ENCODE results near the gene CD44. TPM values are rescaled to one million over a fixed set of nuclear protein-coding genes. Genes with fewer than 3 reads are reported as not detected.

CD44 gene
- polyA plus RNA-seq, 1 donor from 2014 or later, result 0.77 TPM

DNA sequence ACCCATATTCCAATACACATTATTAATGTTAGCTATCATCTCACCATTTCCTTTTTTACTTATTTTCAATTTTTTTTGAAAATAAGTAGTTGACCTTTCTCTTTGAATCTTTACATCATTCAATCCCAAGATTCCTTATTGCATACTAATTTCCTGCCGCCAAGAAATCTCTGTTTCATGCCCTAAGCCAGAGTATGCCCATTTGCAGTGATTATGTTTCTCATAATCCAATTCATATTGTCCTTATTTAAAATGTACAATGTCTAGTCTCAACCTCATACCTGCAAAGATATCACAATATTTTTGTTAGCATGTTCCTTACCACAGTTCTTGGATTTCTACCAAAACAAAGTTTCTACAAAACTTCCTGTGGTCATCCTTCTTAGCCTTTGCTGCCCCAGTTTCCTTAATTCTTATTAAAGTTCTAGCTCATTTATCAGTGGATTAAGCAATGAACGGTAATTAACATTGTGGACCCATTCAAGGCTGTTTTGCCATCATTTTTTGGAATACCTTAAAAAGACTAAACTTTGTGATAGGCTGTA, 75.3 kb downstream of the CD44 start:
- TF ChIP-seq RAD21 (conservative IDR thresholded peaks at IDR 0.05) (no peak), EZH2 (IDR thresholded peaks at IDR 0.05; ENCODE audit: borderline replicate concordance, insufficient read depth, low read length, poor library complexity, severe bottlenecking) (no peak), EP300 (conservative IDR thresholded peaks at IDR 0.05; ENCODE audit: poor library complexity, severe bottlenecking) (no peak)
- TF ChIP-seq, protein P1, sequence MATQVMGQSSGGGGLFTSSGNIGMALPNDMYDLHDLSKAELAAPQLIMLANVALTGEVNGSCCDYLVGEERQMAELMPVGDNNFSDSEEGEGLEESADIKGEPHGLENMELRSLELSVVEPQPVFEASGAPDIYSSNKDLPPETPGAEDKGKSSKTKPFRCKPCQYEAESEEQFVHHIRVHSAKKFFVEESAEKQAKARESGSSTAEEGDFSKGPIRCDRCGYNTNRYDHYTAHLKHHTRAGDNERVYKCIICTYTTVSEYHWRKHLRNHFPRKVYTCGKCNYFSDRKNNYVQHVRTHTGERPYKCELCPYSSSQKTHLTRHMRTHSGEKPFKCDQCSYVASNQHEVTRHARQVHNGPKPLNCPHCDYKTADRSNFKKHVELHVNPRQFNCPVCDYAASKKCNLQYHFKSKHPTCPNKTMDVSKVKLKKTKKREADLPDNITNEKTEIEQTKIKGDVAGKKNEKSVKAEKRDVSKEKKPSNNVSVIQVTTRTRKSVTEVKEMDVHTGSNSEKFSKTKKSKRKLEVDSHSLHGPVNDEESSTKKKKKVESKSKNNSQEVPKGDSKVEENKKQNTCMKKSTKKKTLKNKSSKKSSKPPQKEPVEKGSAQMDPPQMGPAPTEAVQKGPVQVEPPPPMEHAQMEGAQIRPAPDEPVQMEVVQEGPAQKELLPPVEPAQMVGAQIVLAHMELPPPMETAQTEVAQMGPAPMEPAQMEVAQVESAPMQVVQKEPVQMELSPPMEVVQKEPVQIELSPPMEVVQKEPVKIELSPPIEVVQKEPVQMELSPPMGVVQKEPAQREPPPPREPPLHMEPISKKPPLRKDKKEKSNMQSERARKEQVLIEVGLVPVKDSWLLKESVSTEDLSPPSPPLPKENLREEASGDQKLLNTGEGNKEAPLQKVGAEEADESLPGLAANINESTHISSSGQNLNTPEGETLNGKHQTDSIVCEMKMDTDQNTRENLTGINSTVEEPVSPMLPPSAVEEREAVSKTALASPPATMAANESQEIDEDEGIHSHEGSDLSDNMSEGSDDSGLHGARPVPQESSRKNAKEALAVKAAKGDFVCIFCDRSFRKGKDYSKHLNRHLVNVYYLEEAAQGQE (IDR thresholded peaks at IDR 0.05; ENCODE audit: borderline replicate concordance), result no peak
- TF ChIP-seq, protein P2, sequence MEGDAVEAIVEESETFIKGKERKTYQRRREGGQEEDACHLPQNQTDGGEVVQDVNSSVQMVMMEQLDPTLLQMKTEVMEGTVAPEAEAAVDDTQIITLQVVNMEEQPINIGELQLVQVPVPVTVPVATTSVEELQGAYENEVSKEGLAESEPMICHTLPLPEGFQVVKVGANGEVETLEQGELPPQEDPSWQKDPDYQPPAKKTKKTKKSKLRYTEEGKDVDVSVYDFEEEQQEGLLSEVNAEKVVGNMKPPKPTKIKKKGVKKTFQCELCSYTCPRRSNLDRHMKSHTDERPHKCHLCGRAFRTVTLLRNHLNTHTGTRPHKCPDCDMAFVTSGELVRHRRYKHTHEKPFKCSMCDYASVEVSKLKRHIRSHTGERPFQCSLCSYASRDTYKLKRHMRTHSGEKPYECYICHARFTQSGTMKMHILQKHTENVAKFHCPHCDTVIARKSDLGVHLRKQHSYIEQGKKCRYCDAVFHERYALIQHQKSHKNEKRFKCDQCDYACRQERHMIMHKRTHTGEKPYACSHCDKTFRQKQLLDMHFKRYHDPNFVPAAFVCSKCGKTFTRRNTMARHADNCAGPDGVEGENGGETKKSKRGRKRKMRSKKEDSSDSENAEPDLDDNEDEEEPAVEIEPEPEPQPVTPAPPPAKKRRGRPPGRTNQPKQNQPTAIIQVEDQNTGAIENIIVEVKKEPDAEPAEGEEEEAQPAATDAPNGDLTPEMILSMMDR (IDR thresholded peaks at IDR 0.05; ENCODE audit: poor library complexity, severe bottlenecking), result no peak
- H3K4me2 ChIP-seq (ENCODE audit: low read length), result no peak overlapping the region
- H3K9me2 ChIP-seq (ENCODE audit: insufficient read depth, low read length), result no peaks in the 10 kb centered on the region
- no peak overlapping the region for H3K27ac ChIP-seq (ENCODE audit: low read length)
- H4K20me1 ChIP-seq (ENCODE audit: insufficient read depth), result no peaks in the 10 kb centered on the region
- H3F3A ChIP-seq (ENCODE audit: insufficient read depth, low read length, poor library complexity, severe bottlenecking), result no peaks in the 10 kb centered on the region
- H3K4me3 ChIP-seq (ENCODE audit: low read length), result no peak overlapping the region
- H3K27me3 ChIP-seq (ENCODE audit: insufficient read depth, low read depth, low read length), result no peaks in the 10 kb centered on the region
- no peak overlapping the region for H2AFZ ChIP-seq (ENCODE audit: low read depth, low read length)
- no peaks in the 10 kb centered on the region for H3K36me3 ChIP-seq (ENCODE audit: insufficient read depth, low read length)
- no peaks in the 10 kb centered on the region for H3K79me2 ChIP-seq (replicated peaks; ENCODE audit: insufficient read depth, low read length)
- no peak overlapping the region for H3K9ac ChIP-seq (ENCODE audit: low read length)
- no peaks in the 10 kb centered on the region for H3K9me3 ChIP-seq (ENCODE audit: low read length)

DNA sequence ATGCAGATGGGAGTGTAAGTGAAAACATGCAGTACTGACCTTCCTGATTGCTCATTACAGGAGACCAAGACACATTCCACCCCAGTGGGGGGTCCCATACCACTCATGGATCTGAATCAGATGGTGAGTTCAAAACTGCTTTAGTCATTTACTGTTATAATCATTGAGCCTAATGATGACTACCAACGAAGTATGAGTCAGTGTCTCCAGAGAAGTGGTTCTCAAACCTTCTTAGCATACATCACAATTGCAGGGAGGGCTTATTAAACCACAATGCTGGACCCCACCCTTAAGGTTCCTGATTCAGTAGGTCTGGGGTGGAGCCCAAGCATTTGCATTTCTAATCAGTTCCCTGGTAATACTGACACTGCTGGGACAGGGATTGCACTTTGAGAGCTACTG, 75.8 kb downstream of the CD44 start:
- H3K9me2 ChIP-seq (ENCODE audit: insufficient read depth, low read length), result no peaks in the 10 kb centered on the region
- no peak overlapping the region for H2AFZ ChIP-seq (ENCODE audit: low read depth, low read length)
- H4K20me1 ChIP-seq (ENCODE audit: insufficient read depth), result no peaks in the 10 kb centered on the region
- H3K27ac ChIP-seq (ENCODE audit: low read length), result no peak overlapping the region
- no peak overlapping the region for H3K4me2 ChIP-seq (ENCODE audit: low read length)
- H3K36me3 ChIP-seq (ENCODE audit: insufficient read depth, low read length), result no peaks in the 10 kb centered on the region
- H3K4me3 ChIP-seq (ENCODE audit: low read length), result no peak overlapping the region
- H3K9me3 ChIP-seq (ENCODE audit: low read length), result no peaks in the 10 kb centered on the region
- no peaks in the 10 kb centered on the region for H3K27me3 ChIP-seq (ENCODE audit: insufficient read depth, low read depth, low read length)
- TF ChIP-seq MXI1 (conservative IDR thresholded peaks at IDR 0.05; ENCODE audit: poor library complexity, severe bottlenecking) (no peak), EP300 (conservative IDR thresholded peaks at IDR 0.05; ENCODE audit: poor library complexity, severe bottlenecking) (no peak), RAD21 (conservative IDR thresholded peaks at IDR 0.05) (no peak), TAF1 (IDR thresholded peaks at IDR 0.05; ENCODE audit: low read depth) (no peak), POLR2AphosphoS5 (IDR thresholded peaks at IDR 0.05) (no peak), SMC3 (conservative IDR thresholded peaks at IDR 0.05; ENCODE audit: poor library complexity) (no peak), EZH2 (IDR thresholded peaks at IDR 0.05; ENCODE audit: borderline replicate concordance, insufficient read depth, low read length, poor library complexity, severe bottlenecking) (no peak)
- TF ChIP-seq, protein P2 (IDR thresholded peaks at IDR 0.05; ENCODE audit: poor library complexity, severe bottlenecking), result no peak
- TF ChIP-seq, protein P1 (IDR thresholded peaks at IDR 0.05; ENCODE audit: borderline replicate concordance), result no peak
- no peaks in the 10 kb centered on the region for H3F3A ChIP-seq (ENCODE audit: insufficient read depth, low read length, poor library complexity, severe bottlenecking)
- H3K79me2 ChIP-seq (replicated peaks; ENCODE audit: insufficient read depth, low read length), result no peaks in the 10 kb centered on the region
- H3K9ac ChIP-seq (ENCODE audit: low read length), result no peak overlapping the region
